Mesenchymal stem cell (in vitro differentiated cells and primary cell): Measurements from ENCODE around the gene TBC1D22A.
"Not testable (repeated sequence)": the region's sequence is repeated elsewhere in the genome, so short reads cannot be mapped to it uniquely, and the experiment has no call there.

Source experiments
- DNase-seq: peaks from one replicate; pipeline ENCODE4 v3.0.0-alpha.2; 2013
- H2AFZ ChIP-seq: one replicate; pipeline ENCODE4 v1.6.1; 2013; ENCODE audit warnings: low read depth, mild to moderate bottlenecking, control low read depth, inconsistent platforms, low read length, moderate library complexity
- H2AK5ac ChIP-seq: 2 replicates; pipeline ENCODE4 v1.6.1; 2013; ENCODE audit warnings: low read length, moderate library complexity, mild to moderate bottlenecking, inconsistent platforms; ENCODE audit not compliant: severe bottlenecking
- H2BK120ac ChIP-seq: one replicate; pipeline ENCODE4 v1.6.1; 2013; ENCODE audit warnings: low read depth, mild to moderate bottlenecking, inconsistent platforms, low read length, moderate library complexity
- H2BK12ac ChIP-seq, 2 experiments: one replicate each; pipeline ENCODE4 v1.6.1; 2013; ENCODE audit warnings: inconsistent platforms in 2 of 2, low read length in 2 of 2, mild to moderate bottlenecking in 2 of 2, moderate library complexity in 2 of 2, control low read depth in 1 of 2
- H2BK15ac ChIP-seq: one replicate; pipeline ENCODE4 v1.6.1; 2013; ENCODE audit warnings: mild to moderate bottlenecking, low read depth, inconsistent platforms; ENCODE audit not compliant: poor library complexity, severe bottlenecking
- H2BK5ac ChIP-seq: 2 replicates; pipeline ENCODE4 v1.6.1; 2013; ENCODE audit warnings: low read depth, mild to moderate bottlenecking, low read length, control low read depth, inconsistent platforms; ENCODE audit not compliant: poor library complexity, severe bottlenecking
- H3K14ac ChIP-seq, 2 experiments: one replicate each; pipeline ENCODE4 v1.6.1; 2013; ENCODE audit warnings: inconsistent platforms in 2 of 2, low read length in 2 of 2, control low read depth in 1 of 2, mild to moderate bottlenecking in 1 of 2, moderate library complexity in 1 of 2
- H3K18ac ChIP-seq, 2 experiments: one replicate each; pipeline ENCODE4 v1.6.1; 2013; ENCODE audit warnings: inconsistent platforms in 2 of 2, low read length in 2 of 2, control low read depth in 1 of 2, low read depth in 1 of 2, mild to moderate bottlenecking in 1 of 2
- H3K23ac ChIP-seq, 2 experiments: one replicate each; pipeline ENCODE4 v1.6.1; 2013; ENCODE audit warnings: inconsistent platforms in 2 of 2, low read length in 2 of 2, mild to moderate bottlenecking in 2 of 2, moderate library complexity in 2 of 2, control low read depth in 1 of 2
- H3K27ac ChIP-seq: 2 replicates; pipeline ENCODE4 v1.5.1; 2013; ENCODE audit warnings: mild to moderate bottlenecking, moderate library complexity, low read length, control low read depth, inconsistent platforms; ENCODE audit not compliant: poor library complexity, severe bottlenecking
- H3K27me3 ChIP-seq, 2 experiments: 2 replicates each; pipeline versions ENCODE4 v1.6.1 to v1.7.0; 2013; ENCODE audit warnings: low read length in 2 of 2, mild to moderate bottlenecking in 2 of 2, moderate library complexity in 2 of 2, control low read depth in 1 of 2, inconsistent platforms in 1 of 2; ENCODE audit not compliant: control insufficient read depth in 1 of 2, insufficient read depth in 1 of 2
- H3K36me3 ChIP-seq, 2 experiments: 2 replicates each; pipeline versions ENCODE4 v1.6.1 to v1.7.0; 2013; ENCODE audit warnings: low read length in 2 of 2, control low read depth in 1 of 2, inconsistent platforms in 1 of 2, low read depth in 1 of 2, mild to moderate bottlenecking in 1 of 2; ENCODE audit not compliant: insufficient read depth in 2 of 2, control insufficient read depth in 1 of 2
- H3K4ac ChIP-seq, 2 experiments: one replicate each; pipeline ENCODE4 v1.6.1; 2013; ENCODE audit warnings: inconsistent platforms in 2 of 2, low read length in 2 of 2, mild to moderate bottlenecking in 2 of 2, moderate library complexity in 2 of 2, control low read depth in 1 of 2, low read depth in 1 of 2
- H3K4me1 ChIP-seq: 2 replicates; pipeline ENCODE4 v1.6.1; 2013; ENCODE audit warnings: low read depth, low read length, control low read depth; ENCODE audit not compliant: control insufficient read depth, insufficient read depth
- H3K4me2 ChIP-seq: 2 replicates; pipeline ENCODE4 v1.6.1; 2013; ENCODE audit warnings: low read length, mild to moderate bottlenecking, inconsistent platforms; ENCODE audit not compliant: poor library complexity, severe bottlenecking
- H3K4me3 ChIP-seq, 2 experiments: 2 replicates each; pipeline versions ENCODE4 v1.5.1 to v1.7.0; 2013; ENCODE audit warnings: low read length in 2 of 2, mild to moderate bottlenecking in 2 of 2, control low read depth in 1 of 2, low read depth in 1 of 2; ENCODE audit not compliant: insufficient read depth in 1 of 2
- H3K79me1 ChIP-seq: replicated peaks from 2 replicates; pipeline ENCODE4 v1.6.1; 2013; ENCODE audit warnings: mild to moderate bottlenecking, control low read depth, low read length, inconsistent platforms; ENCODE audit not compliant: poor library complexity, severe bottlenecking
- H3K9ac ChIP-seq: 2 replicates; pipeline ENCODE4 v1.7.0; 2013; ENCODE audit warnings: mild to moderate bottlenecking, low read length, moderate library complexity
- H3K9me3 ChIP-seq: 2 replicates; pipeline ENCODE4 v1.7.0; 2013; ENCODE audit warnings: mild to moderate bottlenecking, low read length; ENCODE audit not compliant: control insufficient read depth
- H4K8ac ChIP-seq: one replicate; pipeline ENCODE4 v1.6.1; 2013; ENCODE audit warnings: inconsistent platforms, mild to moderate bottlenecking, low read length, moderate library complexity
- H4K91ac ChIP-seq: one replicate; pipeline ENCODE4 v1.6.1; 2013; ENCODE audit warnings: mild to moderate bottlenecking, low read length, inconsistent platforms
- WGBS: methylation state at CpG from one replicate; pipeline ENCODE4 v1.1.7; 2013; ENCODE audit warnings: mixed read lengths; 5-methylcytosine and 5-hydroxymethylcytosine counted together

Gene TBC1D22A

GRCh38 chr22:47048123-47049077 lies 285.9 kb downstream of the TBC1D22A start:
- Histone ChIP-seq H3K23ac (no peak overlapping the region), H4K8ac (no peak overlapping the region), H3K4me1 (peaks cover 38% of the 10 kb centered on the region), H3K36me3 (peaks cover 0 to 18% of the 10 kb centered on the region in 2 experiments), H3K79me1 (peaks cover 39% of the 10 kb centered on the region), H3K27ac (no peak overlapping the region), H2BK12ac (no peak overlapping the region), H2BK15ac (no peak overlapping the region), H3K14ac (no peak overlapping the region), H4K91ac (peak overlapping the region; percentile 18), H3K18ac (no peak overlapping the region), H3K4me3 (no peak overlapping the region), H3K4me2 (no peak overlapping the region), H2AFZ (no peak overlapping the region), H3K4ac (no peak overlapping the region), H3K9ac (no peak overlapping the region), H3K27me3 (no peaks in the 10 kb centered on the region), H2BK120ac (no peak overlapping the region), H3K9me3 (no peaks in the 10 kb centered on the region), H2BK5ac (no peak overlapping the region), H2AK5ac (no peak overlapping the region)
- no peak for DNase-seq
- 88% methylated on average over 20 of the region's 20 CpGs for WGBS

GRCh38 chr22:47049078-47049624 lies 286.7 kb downstream of the TBC1D22A start:
- Histone ChIP-seq H3K9me3 (no peaks in the 10 kb centered on the region), H4K91ac (no peak overlapping the region), H3K4me3 (no peak overlapping the region), H3K79me1 (peaks cover 34% of the 10 kb centered on the region), H3K36me3 (peaks cover 0 to 18% of the 10 kb centered on the region in 2 experiments), H3K9ac (no peak overlapping the region), H3K23ac (no peak overlapping the region), H2AK5ac (no peak overlapping the region), H4K8ac (no peak overlapping the region), H3K4me2 (no peak overlapping the region), H3K27me3 (no peaks in the 10 kb centered on the region), H3K4ac (peak overlapping the region in 1 of 2 experiments; percentile 7), H3K14ac (no peak overlapping the region), H3K4me1 (peaks cover 40% of the 10 kb centered on the region), H2AFZ (no peak overlapping the region), H2BK120ac (no peak overlapping the region), H3K27ac (no peak overlapping the region), H2BK5ac (no peak overlapping the region), H3K18ac (no peak overlapping the region), H2BK15ac (no peak overlapping the region), H2BK12ac (no peak overlapping the region)
- WGBS = 94% methylated on average over 15 of the region's 17 CpGs
- no peak for DNase-seq

DNA sequence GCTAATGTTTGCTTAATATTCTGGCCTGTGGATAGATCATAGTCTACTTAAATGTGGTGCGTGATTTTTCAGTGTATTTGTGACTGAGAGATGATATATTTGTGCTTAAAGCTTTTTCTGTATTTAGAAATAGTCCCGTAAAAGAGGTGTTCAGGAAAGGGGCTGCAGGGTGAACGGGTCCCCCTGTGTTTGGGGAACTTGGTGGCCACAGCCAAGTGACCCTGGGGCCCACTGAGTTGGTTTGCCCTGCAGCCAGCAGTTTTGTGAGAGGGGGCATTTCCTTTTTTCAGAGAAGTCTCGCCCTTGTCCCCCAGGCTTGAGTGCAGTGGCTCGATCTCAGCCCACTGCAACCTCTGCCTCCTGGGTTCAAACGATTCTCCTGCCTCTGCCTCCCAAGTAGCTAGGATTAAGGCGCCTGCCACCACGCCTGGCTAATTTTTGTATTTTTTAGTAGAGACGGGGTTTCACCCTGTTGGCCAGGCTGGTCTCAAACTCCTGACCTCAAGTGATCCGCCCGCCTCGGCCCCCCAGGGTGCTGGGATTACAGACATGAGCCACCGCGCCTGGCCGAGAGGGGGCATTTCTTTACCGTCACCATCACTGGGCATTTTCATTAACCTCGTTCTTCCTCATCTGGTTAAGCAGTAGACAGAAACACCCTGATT lies 287.4 kb downstream of the TBC1D22A start:
- not testable (repeated sequence) for DNase-seq, H3K18ac ChIP-seq, H2BK120ac ChIP-seq, H2AFZ ChIP-seq, H3K4ac ChIP-seq, H3K4me2 ChIP-seq, H2BK15ac ChIP-seq, H3K9me3 ChIP-seq, H3K27ac ChIP-seq, H4K8ac ChIP-seq, H3K9ac ChIP-seq, H2BK5ac ChIP-seq, H3K27me3 ChIP-seq, H2BK12ac ChIP-seq, H3K14ac ChIP-seq, H3K23ac ChIP-seq, H4K91ac ChIP-seq, H3K4me3 ChIP-seq, H2AK5ac ChIP-seq
- Histone ChIP-seq H3K36me3 (peaks cover 0 to 25% of the 10 kb centered on the region in 2 experiments), H3K4me1 (peaks cover 39% of the 10 kb centered on the region), H3K79me1 (peaks cover 37% of the 10 kb centered on the region)
- WGBS = 95% methylated on average over 17 of the region's 17 CpGs
